GM20000 (cell line): Measurements from ENCODE around the gene TMEM88.

Experiments used
- DNase-seq: peaks from one replicate; pipeline ENCODE4 v3.0.0; 2012; ENCODE audit warnings: low spot score
- CTCF ChIP-seq: IDR thresholded peaks from 2 replicates; pipeline ENCODE4 v1.5.1; 2012; ENCODE audit warnings: mild to moderate bottlenecking, control low read depth; ENCODE audit errors: extremely low read depth, missing control alignments

Gene TMEM88

GRCh38 chr17:7864995-7865650 lies 10.3 kb downstream of the TMEM88 start:
- no peak for TF ChIP-seq CTCF
- no peak for DNase-seq

- TF ChIP-seq CTCF: no peak
- DNase-seq: no peak
Observed at GRCh38 chr17:7867881-7868329, 13.0 kb downstream of the TMEM88 start.

- no peak for TF ChIP-seq CTCF
- DNase-seq: no peak
Observed at GRCh38 chr17:7873051-7873450, 18.2 kb downstream of the TMEM88 start.

- DNase-seq: no peak
- TF ChIP-seq CTCF: no peak
Observed at GRCh38 chr17:7875804-7876370, 21.0 kb downstream of the TMEM88 start.

GRCh38 chr17:7878234-7878633 lies 23.4 kb downstream of the TMEM88 start:
- no peak for DNase-seq
- TF ChIP-seq CTCF: no peak

GRCh38 chr17:7880076-7880868 lies 25.4 kb downstream of the TMEM88 start:
- TF ChIP-seq CTCF: no peak
- DNase-seq: no peak
